Activated CD8-positive, alpha-beta memory T cell treated with anti-CD3 and anti-CD28 coated beads, Interleukin-2, amount 50 U/mL, for 4 hours (primary cell): ENCODE measurements around the gene REV3L.
"Not testable (repeated sequence)": the region's sequence is repeated elsewhere in the genome, so short reads cannot be mapped to it uniquely, and the experiment has no call there.

Experiments used
- DNase-seq: peaks from one replicate; pipeline ENCODE4 v3.0.0-alpha.2; 2020

REV3L gene

DNA sequence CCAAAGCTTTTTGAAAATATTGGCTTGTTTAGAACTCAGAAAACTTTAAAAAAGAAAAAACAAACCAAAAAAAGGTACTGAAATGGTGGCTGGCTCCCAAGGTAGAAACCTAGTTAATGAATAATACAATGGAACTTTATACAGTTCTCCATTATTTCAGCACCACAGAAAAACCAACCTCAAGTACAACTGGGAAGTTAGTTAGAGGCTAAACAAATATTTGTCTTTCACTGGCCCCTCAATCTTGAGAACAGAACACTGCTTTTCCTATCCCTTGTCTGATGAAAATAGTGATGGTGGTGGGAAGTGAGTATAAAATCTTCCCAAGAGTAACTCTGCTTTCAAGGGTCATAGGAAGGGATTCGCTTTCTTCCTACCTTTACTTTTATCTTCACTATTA is 126.5 kb downstream of the REV3L start:
- DNase-seq = no peak

DNA sequence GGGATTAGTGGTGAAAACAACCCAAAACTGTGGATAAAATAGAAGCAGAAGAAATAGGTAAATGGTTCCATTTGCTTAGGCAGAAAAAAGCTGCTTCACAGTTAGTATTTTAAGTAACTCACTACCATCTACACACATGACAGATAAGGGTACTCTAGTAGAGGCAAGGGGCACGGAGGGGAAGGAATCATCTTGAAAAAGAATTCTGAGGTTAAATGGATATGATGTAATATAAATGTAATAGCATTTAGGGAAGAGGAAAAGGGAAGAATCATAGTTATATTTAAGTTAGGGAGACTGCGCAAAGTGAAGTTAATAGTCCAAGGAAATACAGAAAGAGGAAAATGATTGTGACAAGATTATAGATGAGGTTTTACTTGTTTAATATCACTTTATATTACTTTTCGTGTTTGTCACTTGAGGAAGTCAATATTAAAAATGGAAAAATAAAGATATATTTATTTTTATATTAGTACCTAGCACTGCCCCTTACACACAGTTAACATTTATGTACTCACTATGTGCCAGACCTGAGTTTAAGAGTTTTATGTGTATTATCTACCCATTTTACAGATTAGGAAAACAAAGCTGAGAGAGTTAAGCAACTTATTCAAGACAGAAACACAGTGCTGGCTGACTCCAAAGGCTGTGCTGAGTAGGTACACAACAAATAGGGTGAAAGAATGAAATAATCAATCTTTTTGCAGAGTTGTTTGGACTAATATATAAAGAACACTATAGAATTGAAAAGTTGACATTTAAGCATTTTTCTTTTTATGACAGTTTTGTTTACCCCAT is 128.1 kb downstream of the REV3L start:
- no peak for DNase-seq

DNA sequence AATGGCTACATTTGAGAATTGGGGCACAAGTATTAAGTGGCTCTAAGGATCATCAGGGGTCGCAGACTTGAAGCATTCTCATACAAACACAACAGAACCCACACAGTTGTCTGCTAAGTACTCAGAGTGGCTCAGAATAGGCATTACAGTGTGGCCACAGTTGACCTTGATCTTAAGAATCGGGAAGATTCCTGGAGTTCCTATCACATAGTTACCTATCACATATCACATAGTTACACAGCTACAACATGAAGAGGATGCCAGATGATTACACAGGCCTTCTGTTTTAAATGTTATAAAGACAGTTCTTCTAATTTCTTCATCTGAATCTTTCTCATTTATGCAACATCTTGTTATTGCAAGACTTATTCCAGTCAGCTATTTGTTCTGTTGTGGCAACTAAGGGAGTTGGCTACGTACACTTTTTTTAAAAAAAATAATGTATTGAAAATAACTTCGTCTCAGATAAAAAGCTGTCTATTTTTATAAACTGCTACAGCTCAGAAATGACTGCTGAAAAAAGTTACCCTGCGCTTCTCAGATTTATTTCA is 129.0 kb downstream of the REV3L start:
- DNase-seq = no peak

DNA sequence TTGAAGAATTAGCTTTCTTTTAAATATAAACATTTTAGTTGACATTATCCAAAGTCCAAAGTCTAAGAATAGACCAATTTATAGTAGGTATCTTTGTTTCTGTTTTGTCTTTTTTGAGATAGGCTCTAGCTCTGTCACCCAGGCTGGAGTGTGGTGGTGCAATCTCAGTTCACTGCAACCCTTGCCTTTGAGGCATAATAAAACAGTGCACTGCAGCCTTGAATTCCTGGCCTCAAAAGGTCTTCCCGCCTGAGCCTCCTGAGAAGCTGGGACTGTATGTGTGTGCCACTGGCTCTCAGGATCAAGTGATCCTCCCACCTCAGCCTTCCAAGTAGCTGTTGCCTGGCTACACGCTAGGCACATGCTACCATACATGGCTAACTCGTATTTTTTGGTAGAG is 135.4 kb downstream of the REV3L start:
- DNase-seq = no peak

DNA sequence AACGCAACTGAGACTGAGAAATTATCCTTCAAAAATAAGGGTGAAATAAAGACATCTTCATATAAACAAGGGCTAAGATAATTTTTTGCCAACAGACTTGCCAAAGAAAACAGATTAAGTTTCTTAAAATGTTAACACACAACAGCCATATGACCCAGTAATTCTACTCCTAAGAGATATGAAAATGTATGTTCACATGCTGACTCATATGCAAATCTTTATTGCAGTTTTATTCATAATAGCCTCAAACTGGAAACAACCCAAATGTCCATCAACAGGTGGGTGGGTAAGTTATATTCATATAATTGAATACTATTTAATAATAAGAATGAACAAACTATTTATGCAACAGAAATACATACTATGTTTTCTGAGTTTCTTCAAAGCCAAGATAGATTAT is 140.1 kb downstream of the REV3L start:
- no peak for DNase-seq

DNA sequence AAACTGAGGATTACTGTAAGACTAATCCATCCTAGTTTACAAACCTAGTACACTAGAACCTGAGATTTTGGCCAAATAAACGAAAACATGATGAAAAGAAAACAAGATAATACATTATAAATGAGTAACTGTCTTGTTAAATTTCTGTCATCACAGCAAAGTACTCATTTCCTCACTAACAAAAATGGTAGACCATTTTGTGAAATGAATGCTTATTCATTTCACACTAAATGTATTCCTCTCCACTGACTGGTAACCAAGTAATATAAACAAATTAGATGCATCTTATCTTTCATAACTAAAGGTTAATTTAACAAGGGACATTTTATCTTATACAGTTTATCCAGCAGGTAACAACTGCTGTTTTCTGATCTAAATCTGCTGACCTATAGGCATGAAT is 143.7 kb downstream of the REV3L start:
- DNase-seq = no peak

DNA sequence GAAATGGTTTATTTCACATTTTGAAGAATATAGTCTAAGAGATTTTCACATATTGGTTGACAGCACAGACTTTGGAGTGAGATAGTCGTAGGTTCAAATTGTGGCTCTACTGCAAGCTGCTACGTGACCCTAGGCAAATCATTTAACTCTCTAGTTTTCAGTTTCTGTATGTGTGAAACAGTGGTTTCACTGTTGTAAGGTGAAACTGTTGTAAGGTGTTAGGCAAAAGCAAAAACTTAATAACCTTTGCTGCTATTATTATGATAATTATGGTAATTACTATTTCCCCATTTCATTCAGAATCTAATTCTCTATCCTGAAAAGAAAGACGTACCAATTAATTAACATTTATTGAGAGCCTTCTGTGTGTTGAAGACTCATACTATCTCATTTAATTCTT is 144.2 kb downstream of the REV3L start:
- no peak for DNase-seq

DNA sequence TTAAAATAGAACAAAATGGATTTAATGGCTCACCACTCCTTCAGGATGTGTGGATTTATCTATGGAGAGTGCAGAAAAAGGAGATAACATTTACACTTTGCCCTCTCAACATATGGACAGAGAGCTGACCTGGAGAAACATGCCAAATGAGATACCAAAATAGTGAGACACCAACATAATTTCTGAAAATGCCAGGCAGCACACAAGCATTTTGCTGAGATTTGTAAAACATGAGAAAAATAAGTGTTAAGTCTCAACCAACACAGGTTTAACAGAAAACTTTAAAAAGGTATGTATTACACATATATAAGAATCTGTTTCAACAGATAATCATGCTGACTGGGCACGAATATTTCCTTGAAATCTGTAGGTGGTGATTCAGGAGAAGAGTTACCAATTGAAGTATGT is 145.2 kb downstream of the REV3L start:
- no peak for DNase-seq

DNA sequence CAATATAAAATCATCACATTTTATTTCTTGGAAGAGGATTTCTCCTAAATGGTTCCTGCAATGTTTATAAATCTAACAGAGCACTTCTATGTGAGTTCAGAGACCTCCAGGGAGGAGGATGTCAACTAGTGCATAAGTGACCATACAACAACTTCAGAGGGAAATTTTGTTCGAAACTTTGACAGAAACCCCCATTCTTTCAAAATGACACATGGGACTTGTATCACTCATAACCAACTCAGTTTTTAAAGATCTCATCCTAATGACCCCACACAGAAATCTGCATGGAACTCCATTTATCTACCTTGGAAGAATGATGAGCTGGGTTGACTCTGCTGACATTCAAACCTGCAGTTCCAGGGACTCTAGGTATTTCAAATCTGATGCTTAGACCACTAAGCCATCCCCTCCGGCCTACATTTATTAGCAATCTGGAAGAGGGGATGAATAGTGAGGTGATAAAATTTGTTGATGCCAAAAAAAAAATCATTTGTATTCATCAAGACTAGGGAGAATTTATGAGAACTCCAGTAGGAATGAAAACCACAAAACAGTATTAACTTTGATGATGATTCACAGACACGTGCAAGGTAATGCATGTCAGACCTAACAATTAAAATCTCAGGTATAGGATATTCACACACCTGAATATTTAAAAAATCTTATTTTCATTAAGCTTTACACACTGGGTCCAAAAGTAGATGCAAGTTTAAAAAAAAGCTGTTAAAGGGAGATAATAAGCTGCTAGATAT is 153.0 kb downstream of the REV3L start:
- DNase-seq = no peak

DNA sequence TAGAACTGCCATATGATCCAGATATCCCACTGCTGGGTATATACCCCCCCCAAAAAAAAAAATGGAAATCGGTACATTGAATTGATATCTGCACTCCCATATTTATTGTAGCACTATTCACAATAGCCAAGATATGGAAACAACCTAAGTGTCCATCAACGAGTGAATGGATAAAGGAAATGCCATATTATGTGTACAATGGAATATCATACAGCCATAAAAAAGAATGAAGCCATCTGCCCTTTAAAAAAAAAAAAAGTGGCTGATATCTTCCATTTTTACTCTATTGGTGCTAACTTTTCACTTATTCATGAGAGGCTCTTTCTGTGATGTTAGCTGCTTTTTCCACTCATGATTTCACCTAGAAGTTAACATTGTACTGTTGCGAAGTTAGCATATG is 156.5 kb downstream of the REV3L start:
- no peak for DNase-seq

DNA sequence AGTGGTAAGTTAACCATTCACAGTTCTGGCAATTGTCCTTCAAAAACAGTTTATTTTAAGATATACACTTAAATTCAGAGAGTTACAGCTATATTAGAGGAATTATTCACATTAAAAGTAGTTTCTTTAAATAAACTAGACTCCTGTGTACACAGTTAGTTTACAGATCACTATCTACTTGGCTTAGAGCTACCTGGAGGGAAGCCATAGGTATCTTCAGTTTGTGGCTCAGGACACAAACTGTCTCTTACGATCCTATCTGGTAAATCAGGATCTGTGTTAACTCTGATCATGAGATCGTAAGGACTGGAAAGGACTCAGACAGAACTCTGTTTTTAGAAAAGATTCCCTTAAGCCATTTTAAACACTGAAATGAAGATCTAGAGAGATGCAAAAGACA is 160.9 kb downstream of the REV3L start:
- DNase-seq = no peak

DNA sequence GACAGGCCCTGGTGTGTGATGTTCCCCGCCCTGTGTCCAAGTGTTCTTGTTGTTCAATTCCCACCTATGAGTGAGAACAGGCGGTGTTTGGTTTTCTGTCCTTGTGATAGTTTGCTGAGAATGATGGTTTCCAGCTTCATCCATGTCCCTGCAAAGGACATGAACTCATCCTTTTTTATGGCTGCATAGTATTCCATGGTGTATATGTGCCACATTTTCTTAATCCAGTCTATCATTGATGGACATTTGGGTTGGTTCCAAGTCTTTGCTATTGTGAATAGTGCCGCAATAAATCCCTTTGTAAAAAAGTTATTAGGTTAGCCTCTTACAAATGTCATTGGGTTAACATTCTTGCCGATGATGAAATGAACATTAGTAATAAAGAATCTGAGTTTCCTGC is 175.1 kb downstream of the REV3L start:
- not testable (repeated sequence) for DNase-seq

DNA sequence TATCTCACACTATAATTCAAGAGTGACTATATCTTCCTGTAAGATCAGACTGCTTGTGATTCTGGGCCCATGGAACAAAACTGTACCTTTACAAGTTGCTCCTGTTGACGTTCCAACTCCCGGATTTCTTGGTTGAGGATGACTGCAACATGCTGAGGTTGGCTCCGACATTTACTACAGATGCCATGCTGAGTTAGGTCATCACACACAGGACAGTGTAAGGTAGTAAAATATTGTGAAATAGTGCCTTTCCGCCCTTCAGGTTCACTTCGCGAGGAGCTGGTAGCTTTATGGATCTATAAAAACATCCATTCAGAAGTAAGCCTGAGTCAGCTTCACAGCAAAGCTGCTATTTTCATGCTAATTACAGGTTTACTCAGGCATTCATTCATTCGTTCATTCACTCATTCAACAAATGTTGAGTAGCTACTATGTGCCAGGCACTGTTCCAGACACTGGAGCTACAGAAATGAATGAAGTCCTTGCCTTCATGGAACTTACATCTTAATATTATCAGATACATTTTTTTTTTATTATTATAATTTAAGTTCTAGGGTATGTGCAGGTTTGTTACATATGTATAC is 175.7 kb downstream of the REV3L start:
- no peak for DNase-seq

DNA sequence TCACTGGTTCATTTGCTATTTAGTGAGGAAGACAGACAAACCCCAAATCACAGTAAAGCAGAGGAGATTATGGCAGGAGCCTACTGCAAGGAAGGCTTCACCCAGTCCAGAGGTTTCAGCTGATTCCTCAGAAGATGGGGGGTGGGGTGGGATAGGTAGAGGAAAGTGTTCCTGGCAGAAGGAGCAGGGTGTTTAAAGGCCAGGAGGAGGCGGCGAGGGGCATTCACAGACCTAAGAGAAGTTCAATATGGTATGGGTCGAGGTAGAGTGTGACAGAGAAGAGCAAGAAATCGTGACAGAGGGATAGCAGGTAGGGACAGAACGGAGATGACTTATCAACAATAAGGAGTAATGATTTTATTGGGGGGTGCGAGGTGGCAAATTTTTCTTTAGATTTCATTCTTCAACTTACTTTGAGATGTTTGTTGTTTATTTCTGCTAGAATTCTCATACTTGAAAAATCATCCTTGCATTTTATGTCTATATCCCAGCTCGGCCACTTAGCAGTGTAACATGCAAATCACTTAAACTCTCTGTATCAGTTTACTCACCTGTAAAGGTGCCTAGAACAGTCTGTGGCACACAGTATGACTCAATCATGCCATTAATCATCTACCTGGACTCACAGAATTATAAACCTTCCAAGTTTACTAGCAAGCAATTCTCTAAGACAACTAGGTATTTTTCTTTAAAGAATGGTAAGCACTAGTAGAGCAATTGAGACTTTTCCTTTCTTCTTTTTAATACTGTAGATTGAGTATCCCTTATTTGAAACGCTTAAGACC is 176.7 kb downstream of the REV3L start:
- no peak for DNase-seq

DNA sequence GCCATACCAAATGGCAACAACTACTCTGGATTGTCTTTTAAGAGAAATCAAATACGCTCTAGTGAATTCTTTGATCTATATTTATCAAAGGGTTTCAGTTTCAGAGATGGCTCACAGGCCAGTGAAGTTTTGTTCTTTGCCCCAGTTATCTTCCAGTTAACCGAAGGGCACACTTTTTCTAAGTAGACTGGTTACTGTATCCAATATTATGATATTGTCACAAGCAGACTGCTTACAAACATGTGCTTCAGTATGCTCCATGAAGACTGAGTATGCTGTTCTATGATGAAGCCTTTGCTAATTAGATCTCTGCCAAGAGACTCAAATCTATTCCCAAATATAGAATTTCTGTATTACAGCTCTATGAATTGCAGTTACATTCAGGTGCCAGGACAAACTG is 181.1 kb downstream of the REV3L start:
- DNase-seq = no peak

DNA sequence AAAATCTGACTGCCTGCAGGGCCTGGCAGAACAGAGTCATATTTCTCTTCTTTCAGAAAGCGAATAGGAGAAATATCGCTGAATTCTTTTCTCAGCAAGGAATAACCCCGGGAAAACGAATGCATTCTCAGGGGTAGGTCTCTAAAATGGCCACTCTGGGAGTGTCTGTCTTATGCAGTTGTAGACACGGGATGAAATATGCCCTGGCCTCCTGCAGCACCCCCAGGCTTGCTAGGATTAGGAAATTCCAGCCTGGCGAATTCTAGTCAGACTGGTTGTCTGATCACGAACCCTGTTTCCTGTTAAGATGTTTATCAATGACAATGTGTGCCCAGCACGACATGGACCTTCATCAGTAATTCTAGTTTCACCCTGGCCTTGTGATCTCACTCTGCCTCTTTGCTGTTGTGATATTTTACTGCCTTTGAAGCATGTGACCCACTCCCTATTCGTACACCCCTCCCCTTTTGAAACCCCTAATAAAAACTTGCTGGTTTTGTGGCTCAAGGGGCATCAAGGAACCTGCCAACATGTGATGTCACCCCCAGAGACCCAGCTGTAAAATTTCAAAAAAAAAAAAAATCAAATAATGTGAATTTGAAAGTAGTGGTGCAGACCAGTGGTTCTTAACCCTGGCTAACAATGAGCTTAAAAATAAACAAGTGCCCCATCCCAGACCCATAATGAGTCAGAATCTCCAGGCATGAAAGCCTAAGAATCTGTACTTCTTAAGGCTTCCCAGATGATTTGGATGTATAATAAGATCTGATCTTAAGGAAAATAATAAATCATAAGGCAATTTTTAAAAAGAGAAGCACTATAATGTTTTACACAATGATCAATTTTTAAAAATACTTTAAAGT is 181.8 kb downstream of the REV3L start:
- DNase-seq = not testable (repeated sequence)

DNA sequence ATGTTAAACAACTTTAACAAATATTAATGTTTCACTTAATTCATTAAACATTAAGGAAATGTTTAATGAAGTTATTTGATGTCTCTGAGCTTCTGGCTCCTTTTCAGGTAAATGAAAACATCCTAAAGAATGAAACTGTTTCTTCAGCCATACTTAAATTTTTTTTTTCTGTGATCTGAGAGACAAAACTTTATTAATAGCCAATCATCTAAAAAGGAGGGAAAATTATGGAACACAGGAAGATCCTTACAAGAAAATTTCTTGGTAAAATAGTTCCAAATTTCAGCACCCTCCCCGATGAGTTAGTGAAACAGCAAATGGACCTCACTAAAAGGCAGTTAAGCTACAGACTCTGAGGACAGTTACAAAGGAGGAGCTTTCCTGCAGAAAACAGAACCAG is 185.2 kb downstream of the REV3L start:
- no peak for DNase-seq

DNA sequence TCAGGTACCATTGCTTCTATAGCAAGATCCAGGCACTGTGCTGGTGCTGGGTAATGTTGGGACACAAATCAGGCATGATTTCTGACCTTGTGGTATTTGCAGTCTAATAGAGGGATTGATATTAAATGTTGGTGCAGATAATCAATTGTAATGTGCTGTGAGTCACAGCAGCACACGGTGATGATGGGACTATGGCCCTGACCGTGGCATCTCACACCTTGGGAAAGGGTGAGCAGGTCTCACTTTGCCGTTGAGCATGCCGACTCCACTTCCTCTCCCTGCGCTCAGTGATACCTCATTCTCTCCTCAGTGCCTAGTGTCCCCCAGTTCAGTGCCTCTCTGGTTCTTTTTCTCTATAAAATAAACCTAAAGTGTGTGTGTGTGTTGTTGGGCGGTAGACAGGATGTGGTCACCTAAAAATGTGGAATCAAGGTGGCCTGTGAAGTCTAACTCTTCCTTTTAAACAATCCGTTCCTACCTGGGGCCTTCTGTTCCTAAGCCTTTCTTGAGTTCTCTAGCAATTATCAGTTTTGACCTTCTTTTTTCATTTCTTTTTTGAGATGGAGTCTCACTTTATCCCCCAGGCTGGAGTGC is 188.5 kb downstream of the REV3L start:
- no peak for DNase-seq

DNA sequence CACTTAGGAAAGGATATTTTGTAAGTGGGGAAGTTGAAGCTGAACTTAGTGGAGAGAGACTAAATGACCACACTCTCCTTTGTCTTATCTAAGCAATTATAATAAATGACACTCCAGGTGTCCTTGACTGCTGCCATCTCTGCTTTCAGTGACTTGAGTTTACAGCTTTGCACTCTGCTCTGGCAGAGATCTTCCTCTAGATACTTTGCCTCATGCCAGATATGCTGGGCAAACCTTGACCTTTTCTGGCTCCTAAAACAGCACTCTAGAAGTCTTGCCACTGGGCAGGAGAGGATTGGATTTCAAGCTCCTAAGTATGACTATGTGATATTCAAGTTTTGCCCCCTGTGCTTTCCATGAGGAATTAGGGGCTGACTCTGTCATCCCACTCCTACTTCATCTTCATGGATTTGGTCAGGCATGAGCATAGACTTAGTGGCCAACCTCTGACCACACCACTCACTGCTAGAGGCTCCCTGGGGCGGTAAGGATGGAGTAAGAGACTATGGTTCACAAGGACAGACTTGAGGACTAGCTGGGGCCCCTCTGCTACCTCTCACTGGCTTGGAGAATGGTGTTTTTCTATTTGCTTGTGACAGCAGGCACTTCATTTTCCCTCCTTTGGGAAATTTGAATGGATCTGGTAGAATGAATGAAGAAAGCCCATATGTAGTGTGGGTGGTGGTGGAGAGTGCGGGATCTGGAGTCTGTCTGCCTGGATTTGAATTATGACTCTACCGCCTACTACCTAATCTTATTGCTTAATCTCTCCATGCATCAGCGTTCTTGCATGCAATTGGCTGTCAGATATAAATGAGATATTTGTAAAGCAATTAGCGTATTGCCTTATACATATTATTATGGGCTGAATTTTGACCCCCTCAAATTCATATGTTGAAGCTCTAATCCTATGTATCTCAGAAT is 191.4 kb downstream of the REV3L start:
- no peak for DNase-seq

DNA sequence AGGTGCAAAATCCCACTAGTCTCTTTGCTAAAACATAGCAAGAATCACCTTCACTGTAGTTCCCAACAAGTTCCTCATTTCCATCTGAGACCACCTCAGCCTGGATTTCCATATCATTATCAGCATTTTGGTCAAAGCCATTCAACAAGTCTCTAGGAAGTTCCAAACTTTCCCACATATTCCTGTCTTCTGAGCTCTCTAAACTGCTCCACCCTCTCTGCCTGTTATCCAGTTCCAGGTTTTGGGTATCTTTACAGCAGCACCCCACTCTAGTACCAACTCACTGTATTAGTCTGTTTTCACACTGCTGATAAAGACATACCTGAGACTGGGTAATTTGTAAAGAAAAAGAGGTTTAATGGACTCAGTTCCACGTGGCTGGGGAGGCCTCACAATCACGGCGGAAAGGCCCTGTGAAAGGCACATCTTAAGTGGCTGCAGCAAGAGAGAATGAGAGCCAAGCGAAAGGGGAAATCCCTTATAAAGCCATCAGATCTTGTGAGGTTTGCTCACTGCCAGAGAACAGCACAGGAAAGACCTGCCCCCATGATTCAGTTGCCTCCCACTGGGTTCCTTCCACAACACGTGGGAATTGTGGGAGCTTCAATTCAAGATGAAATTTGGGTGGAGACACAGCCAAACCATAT is 192.2 kb downstream of the REV3L start:
- not testable (repeated sequence) for DNase-seq
